NCI-H146 (cell line): ENCODE data around the gene INSIG1.

Experiments used
- DNase-seq: peaks from one replicate; lab custom pipeline; 2025; lab: John Stamatoyannopoulos, UW

Gene INSIG1

GRCh38 chr7:155327590-155328320 lies 30.1 kb downstream of the INSIG1 start:
- DNase-seq = no peak

GRCh38 chr7:155329225-155329624 lies 31.5 kb downstream of the INSIG1 start:
- DNase-seq = no peak

- no peak for DNase-seq
Measured at GRCh38 chr7:155331396-155331795, 33.7 kb downstream of the INSIG1 start.

- peak; percentile 23 for DNase-seq
Measured at GRCh38 chr7:155333346-155334234, 35.9 kb downstream of the INSIG1 start.

- no peak for DNase-seq
Measured at GRCh38 chr7:155336812-155337602, 39.3 kb downstream of the INSIG1 start.

- no peak for DNase-seq
Measured at GRCh38 chr7:155337946-155338631, 40.4 kb downstream of the INSIG1 start.

GRCh38 chr7:155338632-155339320 lies 41.1 kb downstream of the INSIG1 start:
- DNase-seq = no peak

GRCh38 chr7:155339474-155339873 lies 41.8 kb downstream of the INSIG1 start:
- DNase-seq = no peak

GRCh38 chr7:155340071-155340531 lies 42.4 kb downstream of the INSIG1 start:
- DNase-seq = no peak

- DNase-seq = no peak
Measured at GRCh38 chr7:155340721-155341120, 43.0 kb downstream of the INSIG1 start.

GRCh38 chr7:155341463-155341983 lies 43.8 kb downstream of the INSIG1 start:
- peak; percentile 39 for DNase-seq

- no peak for DNase-seq
Measured at GRCh38 chr7:155342313-155342712, 44.6 kb downstream of the INSIG1 start.

GRCh38 chr7:155343150-155343549 lies 45.5 kb downstream of the INSIG1 start:
- DNase-seq = no peak

GRCh38 chr7:155343661-155344121 lies 46.0 kb downstream of the INSIG1 start:
- no peak for DNase-seq

- DNase-seq = no peak
Measured at GRCh38 chr7:155344270-155344617, 46.6 kb downstream of the INSIG1 start.

- peak; percentile 49 for DNase-seq
Measured at GRCh38 chr7:155344618-155345433, 47.1 kb downstream of the INSIG1 start.

GRCh38 chr7:155345490-155345889 lies 47.8 kb downstream of the INSIG1 start:
- DNase-seq = no peak

- DNase-seq = no peak
Measured at GRCh38 chr7:155346285-155346684, 48.6 kb downstream of the INSIG1 start.

- no peak for DNase-seq
Measured at GRCh38 chr7:155348806-155349205, 51.1 kb downstream of the INSIG1 start.
